HUES64 (cell line): Measurements from ENCODE around the gene RERE.

Source experiments
- H3K27ac ChIP-seq: 2 replicates; pipeline ENCODE4 v1.7.0; 2013; ENCODE audit warnings: low read depth, low read length, inconsistent platforms
- H3K27me3 ChIP-seq: 2 replicates; pipeline ENCODE4 v1.6.1; 2013; ENCODE audit warnings: mild to moderate bottlenecking, low read length; ENCODE audit not compliant: insufficient read depth
- H3K36me3 ChIP-seq: 2 replicates; pipeline ENCODE4 v1.6.1; 2013; ENCODE audit warnings: mild to moderate bottlenecking, low read length; ENCODE audit not compliant: insufficient read depth
- H3K4me1 ChIP-seq: 2 replicates; pipeline ENCODE4 v1.6.1; 2013; ENCODE audit warnings: mild to moderate bottlenecking, low read length, moderate library complexity; ENCODE audit not compliant: insufficient read depth
- H3K4me3 ChIP-seq: 2 replicates; pipeline ENCODE4 v1.5.1; 2013; ENCODE audit warnings: mild to moderate bottlenecking, low read length, moderate library complexity
- H3K9ac ChIP-seq: 2 replicates; pipeline ENCODE4 v1.6.1; 2013; ENCODE audit warnings: mild to moderate bottlenecking, low read depth, low read length
- H3K9me3 ChIP-seq: 2 replicates; pipeline ENCODE4 v1.6.1; 2013; ENCODE audit warnings: low read depth, low read length; ENCODE audit not compliant: insufficient read depth
- WGBS: fragments of 150-250, 120-280 bp; methylation state at CpG from one replicate; pipeline ENCODE4 v1.1.7; 2013; ENCODE audit warnings: missing lambda C conversion rate; 5-methylcytosine and 5-hydroxymethylcytosine counted together

Gene RERE

DNA sequence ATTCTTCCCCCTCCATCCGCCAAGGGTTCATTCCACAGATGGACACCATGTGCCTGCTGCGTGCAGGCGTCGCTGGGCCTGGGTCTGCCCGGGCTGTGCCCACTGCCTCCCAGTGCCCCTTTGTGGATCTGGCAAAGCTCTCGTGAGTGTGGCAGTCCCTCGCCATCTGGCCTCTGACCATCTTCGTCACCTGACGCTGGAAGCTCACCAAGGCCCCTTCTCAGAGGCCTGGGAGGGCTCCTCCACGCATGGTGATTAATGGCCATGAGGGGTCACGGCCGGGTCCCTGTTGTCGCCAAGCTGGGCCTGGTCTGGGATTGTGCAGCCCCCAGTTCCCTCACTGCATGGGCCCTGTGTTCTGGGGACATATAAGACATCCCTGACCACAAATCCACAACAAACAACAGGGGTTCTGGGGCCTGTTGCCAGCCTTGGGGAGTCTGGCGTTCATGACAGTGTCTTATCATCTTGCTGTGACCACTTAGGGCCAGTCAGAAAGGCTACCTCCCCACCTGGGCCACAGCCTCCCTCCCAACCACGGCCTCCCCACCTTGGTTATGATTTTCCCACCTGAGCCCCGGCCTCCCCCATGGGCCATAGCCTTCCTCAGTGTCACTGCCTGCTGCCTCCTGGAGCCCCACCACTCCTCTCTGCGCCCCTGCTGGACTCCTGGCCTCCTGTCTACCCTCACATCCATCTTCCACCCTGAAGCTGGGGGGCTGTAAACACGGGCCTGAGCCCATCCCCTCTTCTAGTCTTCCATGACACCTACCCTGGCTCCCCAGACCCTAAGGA lies 471.6 kb downstream of the RERE start:
- H3K27ac ChIP-seq: no peak overlapping the region
- no peaks in the 10 kb centered on the region for H3K9me3 ChIP-seq
- H3K27me3 ChIP-seq: no peaks in the 10 kb centered on the region
- H3K4me1 ChIP-seq: 0 out of 2 replicates have a peak, but pooled peaks cover 4% of the 10 kb centered on the region
- no peaks in the 10 kb centered on the region for H3K36me3 ChIP-seq
- 94% methylated on average over 18 of the region's 18 CpGs for WGBS
- no peak overlapping the region for H3K9ac ChIP-seq
- no peak overlapping the region for H3K4me3 ChIP-seq

- H3K4me3 ChIP-seq: no peak overlapping the region
- 0 out of 2 replicates have a peak, but pooled peaks cover 4% of the 10 kb centered on the region for H3K4me1 ChIP-seq
- H3K27me3 ChIP-seq: no peaks in the 10 kb centered on the region
- 91% methylated on average over 10 of the region's 10 CpGs for WGBS
- no peaks in the 10 kb centered on the region for H3K9me3 ChIP-seq
- no peak overlapping the region for H3K27ac ChIP-seq
- H3K9ac ChIP-seq: no peak overlapping the region
- no peaks in the 10 kb centered on the region for H3K36me3 ChIP-seq
Measured at GRCh38 chr1:8344893-8345507, 472.4 kb downstream of the RERE start.

- no peaks in the 10 kb centered on the region for H3K27me3 ChIP-seq
- H3K9me3 ChIP-seq: no peaks in the 10 kb centered on the region
- H3K9ac ChIP-seq: no peak overlapping the region
- H3K4me3 ChIP-seq: no peak overlapping the region
- 91% methylated on average over 32 of the region's 32 CpGs for WGBS
- H3K4me1 ChIP-seq: 0 out of 2 replicates have a peak, but pooled peaks cover under 1% of the 10 kb centered on the region
- no peaks in the 10 kb centered on the region for H3K36me3 ChIP-seq
- no peak overlapping the region for H3K27ac ChIP-seq
Measured at GRCh38 chr1:8343464-8344001, 473.9 kb downstream of the RERE start.

DNA sequence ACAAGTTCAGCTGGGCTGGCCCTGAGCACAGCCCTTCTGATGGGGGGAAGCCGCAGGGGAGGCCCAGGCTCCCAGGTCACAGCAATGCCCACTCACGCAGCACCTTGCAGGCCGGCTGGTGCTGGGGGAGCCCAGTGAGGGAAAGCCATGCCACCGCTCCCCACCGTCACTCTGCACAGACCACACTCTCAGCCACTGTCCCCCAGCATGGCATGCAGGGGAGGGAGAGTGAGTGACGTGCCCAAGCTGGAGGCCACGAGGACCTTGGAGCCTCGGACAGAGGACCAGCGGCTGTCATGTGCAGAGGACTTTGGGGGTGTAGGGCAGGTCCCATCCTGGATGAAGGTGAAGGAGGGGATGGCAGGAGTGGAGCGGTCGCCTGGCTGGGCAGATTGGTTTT lies 474.4 kb downstream of the RERE start:
- no peak overlapping the region for H3K27ac ChIP-seq
- H3K4me3 ChIP-seq: no peak overlapping the region
- no peaks in the 10 kb centered on the region for H3K27me3 ChIP-seq
- H3K36me3 ChIP-seq: no peaks in the 10 kb centered on the region
- no peaks in the 10 kb centered on the region for H3K4me1 ChIP-seq
- H3K9me3 ChIP-seq: no peaks in the 10 kb centered on the region
- no peak overlapping the region for H3K9ac ChIP-seq
- 92% methylated on average over 11 of the region's 11 CpGs for WGBS

- Histone ChIP-seq H3K27me3 (no peaks in the 10 kb centered on the region), H3K4me3 (no peak overlapping the region), H3K36me3 (no peaks in the 10 kb centered on the region), H3K9me3 (no peaks in the 10 kb centered on the region), H3K9ac (no peak overlapping the region), H3K27ac (no peak overlapping the region), H3K4me1 (no peaks in the 10 kb centered on the region)
- WGBS: 93% methylated on average over 10 of the region's 10 CpGs
Measured at GRCh38 chr1:8342325-8342724, 475.1 kb downstream of the RERE start.

DNA sequence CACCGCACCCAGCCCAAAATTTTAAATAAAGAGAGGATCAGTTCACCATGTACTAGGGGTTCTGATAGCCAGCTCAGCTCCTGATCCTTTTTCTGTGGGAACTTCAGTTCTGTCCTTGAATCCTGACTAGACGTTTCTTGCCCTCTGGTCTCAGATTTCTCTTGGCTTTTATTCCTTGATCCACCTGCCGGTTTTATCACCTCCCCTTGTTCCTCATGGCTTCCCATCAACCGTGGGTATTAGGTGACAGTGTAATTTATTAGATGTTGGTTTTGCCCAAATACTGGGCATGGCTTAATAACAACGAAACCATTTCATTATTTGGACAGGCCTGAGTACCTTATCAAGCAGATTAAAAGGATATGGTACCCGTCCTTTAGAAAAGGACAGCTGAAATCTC lies 477.0 kb downstream of the RERE start:
- H3K4me3 ChIP-seq: no peak overlapping the region
- H3K9ac ChIP-seq: no peak overlapping the region
- no peak overlapping the region for H3K27ac ChIP-seq
- 90% methylated on average over 6 of the region's 6 CpGs for WGBS
- no peaks in the 10 kb centered on the region for H3K36me3 ChIP-seq
- H3K4me1 ChIP-seq: no peaks in the 10 kb centered on the region
- H3K9me3 ChIP-seq: no peaks in the 10 kb centered on the region
- no peaks in the 10 kb centered on the region for H3K27me3 ChIP-seq

GRCh38 chr1:8339203-8339600 lies 478.2 kb downstream of the RERE start:
- Histone ChIP-seq H3K9me3 (no peaks in the 10 kb centered on the region), H3K27ac (no peak overlapping the region), H3K4me1 (no peaks in the 10 kb centered on the region), H3K27me3 (no peaks in the 10 kb centered on the region), H3K9ac (no peak overlapping the region), H3K36me3 (no peaks in the 10 kb centered on the region), H3K4me3 (no peak overlapping the region)
- 94% methylated on average over 13 of the region's 13 CpGs for WGBS

GRCh38 chr1:8338526-8339202 lies 478.8 kb downstream of the RERE start:
- Histone ChIP-seq H3K27ac (no peak overlapping the region), H3K4me1 (no peaks in the 10 kb centered on the region), H3K9ac (no peak overlapping the region), H3K36me3 (no peaks in the 10 kb centered on the region), H3K27me3 (no peaks in the 10 kb centered on the region), H3K9me3 (no peaks in the 10 kb centered on the region), H3K4me3 (no peak overlapping the region)
- 93% methylated on average over 26 of the region's 26 CpGs for WGBS

- no peaks in the 10 kb centered on the region for H3K27me3 ChIP-seq
- H3K9me3 ChIP-seq: no peaks in the 10 kb centered on the region
- no peak overlapping the region for H3K27ac ChIP-seq
- H3K4me1 ChIP-seq: no peaks in the 10 kb centered on the region
- H3K36me3 ChIP-seq: no peaks in the 10 kb centered on the region
- WGBS: 95% methylated on average over 25 of the region's 25 CpGs
- H3K4me3 ChIP-seq: no peak overlapping the region
- H3K9ac ChIP-seq: no peak overlapping the region
Measured at GRCh38 chr1:8337776-8338525, 479.5 kb downstream of the RERE start.

- H3K4me3 ChIP-seq: no peak overlapping the region
- no peak overlapping the region for H3K27ac ChIP-seq
- 95% methylated on average over 27 of the region's 27 CpGs for WGBS
- no peaks in the 10 kb centered on the region for H3K9me3 ChIP-seq
- no peak overlapping the region for H3K9ac ChIP-seq
- no peaks in the 10 kb centered on the region for H3K27me3 ChIP-seq
- H3K36me3 ChIP-seq: no peaks in the 10 kb centered on the region
- H3K4me1 ChIP-seq: no peaks in the 10 kb centered on the region
Measured at GRCh38 chr1:8335246-8335645, 482.2 kb downstream of the RERE start.
